K562 (cell line): ENCODE measurements around the gene KCNK4. TPM values are rescaled to one million over a fixed set of nuclear protein-coding genes. Genes with fewer than 3 reads are reported as not detected.

Experiments
- CEBPG ChIP-seq, 3 experiments: fragments of 200-800 bp in 1 of 3; sonication (Bioruptor generic) in 1 of 3; sonication (generic) in 1 of 3; formaldehyde crosslinking in 1 of 3; IDR thresholded peaks in 2 of 3; conservative IDR thresholded peaks in 1 of 3; 2 replicates each; pipeline versions ENCODE4 v1.6.1 to v1.8.0; 2016 to 2022; ENCODE audit warnings: missing compliant biosample characterization in 2 of 3, missing genetic modification characterization in 2 of 3, mild to moderate bottlenecking in 1 of 3, missing genetic modification reagents in 1 of 3
- ETS2 ChIP-seq: IDR thresholded peaks from 2 replicates; pipeline ENCODE4 v1.6.1; 2016; ENCODE audit warnings: borderline replicate concordance, missing genetic modification characterization, mild to moderate bottlenecking, moderate library complexity, missing compliant biosample characterization; ENCODE audit not compliant: poor library complexity, severe bottlenecking
- ETV1 ChIP-seq: fragments of 450-650 bp; conservative IDR thresholded peaks from 2 replicates; pipeline ENCODE4 v1.6.1; 2016; ENCODE audit warnings: missing genetic modification characterization, control low read depth, low read depth, missing compliant biosample characterization
- HDAC1 ChIP-seq, 2 experiments: fragments of 450-650 bp; IDR thresholded peaks; 2 replicates each; pipeline ENCODE4 v1.6.1; 2016 to 2017; ENCODE audit warnings: inconsistent platforms in 1 of 2, mild to moderate bottlenecking in 1 of 2, moderate library complexity in 1 of 2
- JUN ChIP-seq, 2 experiments: sonication (generic) in 1 of 2; formaldehyde crosslinking in 1 of 2; IDR thresholded peaks; 2 replicates each; pipeline versions ENCODE4 v1.6.1 to v1.8.0; 2012 to 2022; ENCODE audit warnings: borderline replicate concordance in 2 of 2, mild to moderate bottlenecking in 2 of 2, improper control_type of control experiment in 1 of 2, low read depth in 1 of 2, low read length in 1 of 2, missing genetic modification reagents in 1 of 2
- LCOR ChIP-seq: sonication (generic); formaldehyde crosslinking; IDR thresholded peaks from 2 replicates; pipeline ENCODE4 v1.8.0; 2022; ENCODE audit warnings: mild to moderate bottlenecking, missing genetic modification reagents
- MED1 ChIP-seq: sonication (generic); formaldehyde crosslinking; IDR thresholded peaks from 2 replicates; pipeline ENCODE4 v1.8.1; 2023; ENCODE audit warnings: missing genetic modification reagents, borderline replicate concordance
- NFIC ChIP-seq: fragments of 450-650 bp; IDR thresholded peaks from 2 replicates; pipeline ENCODE4 v1.6.1; 2017; ENCODE audit warnings: mild to moderate bottlenecking, inconsistent platforms
- PRDM10 ChIP-seq: fragments of 450-650 bp; IDR thresholded peaks from 2 replicates; pipeline ENCODE4 v1.6.1; 2018; ENCODE audit not compliant: partially characterized antibody
- TAF9B ChIP-seq: fragments of 450-650 bp; IDR thresholded peaks from 2 replicates; pipeline ENCODE4 v1.6.1; 2018; ENCODE audit warnings: mild to moderate bottlenecking; ENCODE audit not compliant: partially characterized antibody
- ZNF318 ChIP-seq, 2 experiments: fragments of 450-650 bp; IDR thresholded peaks; 2 replicates each; pipeline ENCODE4 v1.6.1; 2016; ENCODE audit warnings: mild to moderate bottlenecking in 2 of 2, borderline replicate concordance in 1 of 2, low read depth in 1 of 2, moderate library complexity in 1 of 2
- polyA plus RNA-seq, 8 experiments: library from polyadenylated mRNA; depleted of rRNA in 4 of 8; stranded (reverse) in 5 of 8; unstranded in 3 of 8; fragments of >200 nt; fragmentation: Nextera tagmentation in 2 of 8; fragmentation: Illumina TruSeq in 1 of 8; extraction: Ambion mirVana in 2 of 8; extraction: Trizol in 1 of 8; gene quantifications; 2 replicates each; pipeline versions ENCODE4 v1.2.1 to v1.2.3, GENCODE V29; 2011 to 2014; ENCODE audit warnings: inconsistent platforms in 1 of 8, missing spikeins in 1 of 8
- total RNA-seq, 7 experiments: library from RNA; depleted of rRNA in 6 of 7; stranded (reverse); fragments of >200 nt in 6 of 7; fragmentation: Illumina TruSeq in 2 of 7; extraction: Trizol in 2 of 7; gene quantifications; 2 replicates each; pipeline versions ENCODE4 v1.2.1 to v1.2.3, GENCODE V29; 2011 to 2021; ENCODE audit warnings: low replicate concordance in 1 of 7

KCNK4 gene
- total and polyA plus RNA-seq, 9 of the 15 experiments (the other 6 are each of a cell fraction or from before 2014, with no cell fraction given) = not detected

GRCh38 chr11:64334764-64335735 is 43.9 kb downstream of the KCNK4 start (continued):
- TF ChIP-seq PRDM10 (peak; percentile 70), TAF9B (peak; percentile 99), ZNF318 (IDR thresholded peaks at IDR 0.05; ENCODE audit: borderline replicate concordance in 1 of 2, low read depth in 1 of 2) (peak in 1 of 2 experiments; percentile 97; a peak in 2 of 4 replicates), LCOR (CRISPR knock-in tag) (peak; percentile 85), ETS2 (tag) (no peak), CEBPG (CRISPR knock-in tag; IDR thresholded peaks at IDR 0.05) (peak; percentile 98), CEBPG (tag; conservative IDR thresholded peaks at IDR 0.05 in 1 of 2, IDR thresholded peaks at IDR 0.05 in 1 of 2) (peak; percentile 97), HDAC1 (IDR thresholded peaks at IDR 0.05) (peak in 1 of 2 experiments; percentile 85; a peak in 2 of 4 replicates), NFIC (peak; percentile 96), MED1 (CRISPR knock-in tag) (no peak), JUN (IDR thresholded peaks at IDR 0.05; ENCODE audit: borderline replicate concordance, low read depth, low read length) (peak; percentile 97), JUN (CRISPR knock-in tag; IDR thresholded peaks at IDR 0.05; ENCODE audit: borderline replicate concordance) (peak; percentile 95), ETV1 (tag) (peak; percentile 55; the same call in 1 of the 2 replicates)
